Astrocyte of the spinal cord (primary cell): ENCODE data around the gene ALOX5.

ENCODE experiments used
- DNase-seq: peaks from one replicate; pipeline ENCODE4 v3.0.0; 2011; ENCODE audit warnings: low read depth, low spot score
- H3K4me3 ChIP-seq: 2 replicates; pipeline ENCODE4 v1.5.1; 2011; ENCODE audit warnings: low read depth, mild to moderate bottlenecking, low read length, moderate library complexity
- CTCF ChIP-seq: IDR thresholded peaks from 2 replicates; pipeline ENCODE4 v1.5.1; 2012; ENCODE audit warnings: low read depth, mild to moderate bottlenecking, low read length, inconsistent platforms
- in situ Hi-C: cut with HindIII; loops from 2 replicates; pipeline ENCODE4 v1.10.0; 2017; ENCODE audit warnings: low sequenced_read_pairs

Gene ALOX5

GRCh38 chr10:45421221-45422097, 47.4 kb downstream of the ALOX5 start:
- TF ChIP-seq CTCF = no peak
- DNase-seq = no peak
- no peak overlapping the region for H3K4me3 ChIP-seq
- in situ Hi-C loops = no loop called here

- H3K4me3 ChIP-seq = no peak overlapping the region
- TF ChIP-seq CTCF = no peak
- in situ Hi-C loops = no loop called here
- DNase-seq = no peak
Measured at GRCh38 chr10:45422207-45422865, 48.3 kb downstream of the ALOX5 start.

DNA sequence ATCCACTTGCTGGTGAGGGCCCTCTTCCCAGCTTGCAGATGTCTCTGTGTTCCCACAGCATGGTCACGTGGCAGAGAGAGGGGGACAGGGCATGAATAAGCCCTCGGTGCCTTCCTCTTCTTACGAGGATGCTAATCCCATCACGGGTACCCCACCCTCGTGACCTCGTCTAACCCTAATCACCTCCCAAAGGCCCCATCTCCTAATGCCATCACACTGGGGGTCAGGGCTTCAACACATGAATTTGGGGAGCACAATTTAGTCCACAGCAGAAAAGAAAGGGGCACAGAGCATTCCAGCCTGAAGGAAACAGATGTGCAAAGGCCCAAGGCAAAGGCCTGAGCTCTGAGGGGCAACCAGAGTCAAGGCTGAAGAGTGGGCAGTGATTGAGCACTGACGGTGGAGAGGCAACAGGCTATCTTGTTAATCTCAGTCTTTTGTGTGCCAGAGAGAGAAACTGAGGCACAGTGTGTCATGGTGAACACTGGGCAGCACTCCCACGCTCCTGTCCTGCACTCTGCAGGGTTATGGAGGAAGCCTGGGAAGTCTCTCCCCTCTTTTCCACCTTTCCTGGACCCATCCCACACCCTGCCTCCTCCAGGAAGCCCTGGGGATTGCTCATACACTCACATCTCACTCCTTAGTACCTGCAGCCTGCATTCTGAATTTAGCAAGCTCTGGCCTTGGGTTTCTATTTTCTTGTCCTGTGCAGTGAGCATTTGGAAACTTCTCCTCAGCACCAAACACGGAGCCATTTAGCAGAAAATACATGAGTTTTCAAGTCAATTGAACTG, 49.0 kb downstream of the ALOX5 start:
- TF ChIP-seq CTCF = no peak
- H3K4me3 ChIP-seq = no peak overlapping the region
- in situ Hi-C loops = no loop called here
- DNase-seq = no peak

GRCh38 chr10:45423976-45424499, 50.0 kb downstream of the ALOX5 start:
- no peak for DNase-seq
- no peak overlapping the region for H3K4me3 ChIP-seq
- in situ Hi-C loops = no loop called here
- no peak for TF ChIP-seq CTCF

- H3K4me3 ChIP-seq = no peak overlapping the region
- in situ Hi-C loops = no loop called here
- DNase-seq = no peak
Measured at GRCh38 chr10:45424668-45425404, 50.8 kb downstream of the ALOX5 start.

More at GRCh38 chr10:45424668-45425404, 50.8 kb downstream of the ALOX5 start:
- TF ChIP-seq CTCF = no peak
